NCI-H1694 treated with DMSO at 0.1 percent for 48 hours (cell line): ENCODE measurements around the gene PMFBP1.
"Not testable (repeated sequence)": the region's sequence is repeated elsewhere in the genome, so short reads cannot be mapped to it uniquely, and the experiment has no call there.

Experiments
- DNase-seq: peaks from one replicate; lab custom pipeline; 2025; lab: John Stamatoyannopoulos, UW

The PMFBP1 gene

DNA sequence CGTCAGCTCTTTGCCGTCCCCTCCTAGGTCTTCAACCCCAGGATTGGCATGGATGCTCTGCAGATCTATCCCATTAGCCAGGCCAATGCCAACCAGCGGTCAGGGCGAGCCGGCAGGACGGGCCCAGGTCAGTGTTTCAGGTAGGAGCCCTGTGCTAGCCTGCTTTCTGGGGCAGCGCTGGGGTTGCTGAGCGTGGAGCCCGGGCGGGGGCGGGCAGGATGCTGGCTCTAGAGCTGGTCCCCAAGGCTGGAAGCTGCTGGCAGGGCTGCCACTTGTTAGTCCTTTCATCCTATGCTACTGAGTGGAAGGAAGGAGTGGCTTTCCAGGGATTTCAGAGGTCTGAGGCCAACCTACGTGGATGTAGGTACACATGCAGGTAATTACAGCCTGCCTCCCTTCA is 66.0 kb downstream of the PMFBP1 start:
- no peak for DNase-seq

- DNase-seq, result no peak
Observed at GRCh38 chr16:72104905-72105304, 67.0 kb downstream of the PMFBP1 start.

GRCh38 chr16:72101195-72101594 is 70.8 kb downstream of the PMFBP1 start:
- no peak for DNase-seq

GRCh38 chr16:72099377-72099818 is 72.6 kb downstream of the PMFBP1 start:
- DNase-seq, result peak; percentile 46

DNA sequence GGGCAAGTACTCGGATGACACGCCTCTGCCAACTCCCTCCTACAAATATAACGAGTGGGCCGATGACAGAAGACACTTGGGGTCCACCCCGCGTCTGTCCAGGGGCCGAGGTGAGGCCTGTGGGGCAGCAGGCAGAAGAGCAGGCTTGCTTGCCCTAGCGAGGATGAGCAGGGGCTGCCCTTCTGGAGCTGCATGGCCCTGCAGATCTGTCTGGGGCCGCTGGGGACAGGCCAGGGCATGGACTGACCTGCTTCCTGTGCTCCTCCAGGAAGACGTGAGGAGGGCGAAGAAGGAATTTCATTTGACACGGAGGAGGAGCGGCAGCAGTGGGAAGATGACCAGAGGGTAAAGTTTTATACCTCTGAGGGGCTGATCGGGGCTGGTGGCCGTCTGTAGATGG is 73.0 kb downstream of the PMFBP1 start:
- no peak for DNase-seq

- no peak for DNase-seq
Observed at GRCh38 chr16:72094266-72094610, 77.7 kb downstream of the PMFBP1 start.

GRCh38 chr16:72093448-72094265 is 78.3 kb downstream of the PMFBP1 start, which contains the start of the genes DHX38 and TXNL4B:
DHX38 (plus strand) TSS chr16:72093847; CDS start chr16:72096158, 2,311 bp downstream.
TXNL4B (minus strand) TSS chr16:72093620; CDS start chr16:72090749, 2,871 bp downstream.
- DNase-seq, result peak; percentile 95

- no peak for DNase-seq
Observed at GRCh38 chr16:72092832-72093447, 79.0 kb downstream of the PMFBP1 start.

DNA sequence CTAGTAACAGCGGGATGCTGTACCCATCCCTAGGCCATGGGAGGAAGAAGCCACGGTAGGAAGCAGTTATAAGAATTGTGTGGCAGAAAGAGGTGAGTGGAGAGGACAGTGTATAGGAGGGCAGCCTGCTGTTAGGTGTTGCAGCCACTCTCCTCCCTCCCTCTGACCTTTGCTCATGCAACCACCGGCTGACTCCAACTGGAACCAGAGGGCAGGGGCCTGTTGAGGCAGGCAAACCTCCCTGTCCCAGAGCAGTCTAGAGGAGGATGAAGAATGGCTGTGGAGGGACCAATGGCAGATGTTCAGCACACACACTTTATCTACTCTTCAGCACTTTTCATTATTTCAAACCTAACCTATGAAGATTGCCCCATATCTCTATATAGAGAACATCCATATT is 80.7 kb downstream of the PMFBP1 start:
- no peak for DNase-seq

DNA sequence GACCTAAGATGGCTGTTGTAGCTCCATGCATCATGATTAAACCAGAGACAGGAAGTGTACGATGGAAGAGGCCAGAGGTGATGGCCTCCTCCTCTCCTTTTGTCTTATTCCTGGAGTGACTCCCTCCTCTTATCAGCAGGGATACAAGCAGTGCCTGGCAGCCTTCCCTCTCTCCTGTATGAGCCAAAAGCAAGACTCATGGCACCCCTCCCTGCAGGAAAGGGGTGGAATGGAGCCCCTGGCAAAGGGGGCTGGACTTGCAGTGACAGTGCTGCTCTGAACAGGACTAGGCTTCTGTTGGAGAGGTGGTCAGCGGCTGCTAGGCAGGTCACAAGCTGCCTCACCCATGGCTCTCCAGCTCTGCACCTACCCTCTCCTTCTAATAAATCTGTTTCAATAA is 87.0 kb downstream of the PMFBP1 start:
- DNase-seq, result no peak

DNA sequence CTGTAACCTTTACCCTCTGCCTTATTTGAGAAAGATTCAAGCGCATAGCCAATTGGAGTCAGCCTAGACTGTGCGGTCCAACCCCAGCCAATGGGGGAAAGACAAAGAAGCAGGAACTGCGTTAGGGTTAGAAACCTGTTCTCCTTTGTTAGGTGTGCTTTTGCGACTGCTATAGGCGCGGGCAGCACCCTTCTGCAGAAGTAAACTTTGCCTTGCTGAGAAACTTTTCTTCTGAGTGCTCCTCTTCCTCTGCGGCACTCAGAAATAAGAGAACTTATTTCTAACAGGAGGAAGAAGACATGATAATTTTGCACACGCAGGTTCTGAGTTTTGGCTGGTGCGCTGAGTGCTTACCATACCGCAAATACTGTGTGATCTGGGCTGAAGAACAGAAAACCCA is 87.5 kb downstream of the PMFBP1 start:
- DNase-seq, result no peak

- no peak for DNase-seq
Observed at GRCh38 chr16:72083778-72084404, 88.1 kb downstream of the PMFBP1 start.

DNA sequence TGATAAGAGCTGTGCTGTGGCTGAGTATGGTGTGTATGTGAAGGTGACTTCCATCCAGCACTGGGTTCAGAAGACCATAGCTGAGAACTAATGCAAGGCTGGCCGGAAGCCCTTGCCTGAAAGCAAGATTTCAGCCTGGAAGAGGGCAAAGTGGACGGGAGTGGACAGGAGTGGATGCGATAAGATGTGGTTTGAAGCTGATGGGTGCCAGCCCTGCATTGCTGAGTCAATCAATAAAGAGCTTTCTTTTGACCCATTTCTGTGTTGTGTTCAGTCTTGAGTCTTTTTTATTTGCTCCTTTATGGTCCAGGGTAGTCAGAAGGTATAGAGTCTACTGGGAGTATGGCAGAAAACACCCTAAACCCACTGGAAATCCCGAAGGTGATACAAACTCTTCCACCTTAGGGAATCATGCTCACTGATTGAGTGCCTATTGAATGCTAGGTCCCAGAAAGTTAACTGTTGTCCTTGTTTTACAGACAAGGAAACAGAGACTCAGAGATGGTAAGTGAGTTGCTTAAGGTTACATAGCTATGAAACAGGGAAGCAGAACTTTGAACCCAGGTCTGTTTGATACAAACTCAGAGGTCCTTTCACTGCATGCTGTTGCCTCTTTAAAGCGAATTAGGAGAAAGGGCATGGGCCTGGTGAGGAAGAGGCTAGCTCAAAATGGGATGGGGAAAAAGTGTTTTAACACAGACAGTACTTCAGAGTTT is 94.8 kb downstream of the PMFBP1 start:
- not testable (repeated sequence) for DNase-seq

- not testable (repeated sequence) for DNase-seq
Observed at GRCh38 chr16:72075067-72075466, 96.9 kb downstream of the PMFBP1 start.

DNA sequence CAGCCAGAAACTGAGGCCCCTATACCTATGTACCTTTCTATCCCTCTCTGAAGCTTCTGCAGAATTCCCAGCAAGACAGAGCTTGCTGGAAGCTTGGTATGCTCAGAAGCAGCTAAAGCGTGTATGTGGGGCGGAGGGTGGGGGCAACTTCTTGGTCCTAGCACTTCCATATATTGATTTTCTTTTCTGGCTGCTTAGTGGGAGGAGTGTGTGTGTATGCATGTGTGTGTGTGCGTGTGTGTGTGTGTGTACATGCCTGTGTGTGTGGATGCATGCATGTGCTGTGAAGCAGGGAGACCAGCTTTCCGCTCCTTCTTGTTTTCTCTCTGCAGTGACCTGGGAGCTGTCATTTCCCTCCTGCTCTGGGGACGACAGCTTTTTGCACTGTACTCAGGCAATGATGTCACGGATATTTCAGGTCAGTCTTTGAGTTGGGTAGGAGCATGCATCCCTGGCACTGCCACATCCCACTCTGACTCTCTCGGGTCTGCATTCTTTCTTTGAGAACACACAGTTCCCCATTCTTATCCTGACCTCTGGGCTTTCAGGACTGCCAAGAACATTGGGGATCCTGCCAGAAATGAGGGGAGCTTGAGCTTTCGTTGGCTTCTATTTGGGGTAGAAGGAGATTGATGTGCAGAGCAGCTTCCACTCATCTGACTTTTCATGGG is 98.3 kb downstream of the PMFBP1 start:
- no peak for DNase-seq

GRCh38 chr16:72072514-72073342 is 99.2 kb downstream of the PMFBP1 start:
- no peak for DNase-seq
